Measurements from ENCODE around the gene MLPH.

MLPH gene

GRCh38 chr2:237546040-237546875 is 59.2 kb downstream of the MLPH start:
- no peak for DNase-seq (ENCODE audit: low read depth in 2 of 2)

DNA sequence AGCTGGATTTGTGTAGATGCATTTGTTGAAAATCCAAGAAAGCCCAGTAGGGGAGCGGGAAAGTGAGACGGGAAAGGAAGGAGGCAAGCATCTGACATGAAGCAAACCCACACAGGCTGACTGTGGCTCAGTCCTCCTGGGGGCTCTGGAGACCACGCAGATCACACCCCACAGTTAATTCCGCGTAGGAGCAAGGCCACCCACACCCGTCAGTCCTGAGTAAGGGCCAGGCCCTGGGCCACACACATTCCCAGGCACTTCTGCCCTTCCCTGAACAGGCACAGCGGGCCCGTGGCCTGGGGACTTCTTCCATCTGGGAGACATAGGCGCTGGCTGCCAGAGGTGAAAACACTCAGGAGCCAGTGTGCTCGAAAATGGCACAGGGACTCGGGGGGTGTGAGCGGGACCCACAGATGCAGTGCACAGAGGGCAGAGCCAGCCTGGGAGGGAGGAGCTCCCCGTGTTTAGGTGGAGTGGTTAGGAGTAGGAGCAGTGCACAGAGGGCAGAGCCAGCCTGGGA is 59.9 kb downstream of the MLPH start:
- no peak for DNase-seq (ENCODE audit: low read depth in 2 of 2)

GRCh38 chr2:237547841-237548416 is 60.9 kb downstream of the MLPH start:
- DNase-seq (ENCODE audit: low read depth in 2 of 2), result no peak

GRCh38 chr2:237549216-237549615 is 62.2 kb downstream of the MLPH start:
- DNase-seq (ENCODE audit: low read depth in 2 of 2), result no peak

GRCh38 chr2:237549643-237550415 is 62.8 kb downstream of the MLPH start:
- no peak for DNase-seq (ENCODE audit: low read depth in 2 of 2)

DNA sequence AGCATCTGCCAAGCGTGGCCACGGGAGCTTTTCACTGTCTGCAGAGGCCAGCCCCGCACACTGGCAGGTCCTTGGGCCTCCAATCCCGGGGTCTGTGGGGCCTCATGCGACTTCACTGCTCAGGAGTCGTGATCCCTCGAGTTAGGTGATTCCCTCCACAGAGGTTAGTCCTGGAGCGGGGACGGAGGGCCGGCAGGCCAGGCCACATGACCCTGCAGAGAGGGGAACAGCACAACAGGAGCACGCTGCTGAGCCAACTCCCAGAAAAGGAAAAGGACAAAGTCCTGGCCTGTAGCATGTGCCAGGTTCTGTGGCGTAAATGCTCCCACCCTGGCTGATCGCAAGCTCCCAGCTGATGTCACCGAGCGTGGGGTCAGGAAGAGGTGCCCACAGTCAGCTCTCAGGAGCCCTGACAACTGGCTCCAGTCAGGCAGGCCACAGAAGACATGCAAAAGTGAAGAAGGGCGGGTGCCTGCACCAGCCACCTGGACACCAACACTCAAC is 64.1 kb downstream of the MLPH start:
- no peak for DNase-seq (ENCODE audit: low read depth in 2 of 2)

DNA sequence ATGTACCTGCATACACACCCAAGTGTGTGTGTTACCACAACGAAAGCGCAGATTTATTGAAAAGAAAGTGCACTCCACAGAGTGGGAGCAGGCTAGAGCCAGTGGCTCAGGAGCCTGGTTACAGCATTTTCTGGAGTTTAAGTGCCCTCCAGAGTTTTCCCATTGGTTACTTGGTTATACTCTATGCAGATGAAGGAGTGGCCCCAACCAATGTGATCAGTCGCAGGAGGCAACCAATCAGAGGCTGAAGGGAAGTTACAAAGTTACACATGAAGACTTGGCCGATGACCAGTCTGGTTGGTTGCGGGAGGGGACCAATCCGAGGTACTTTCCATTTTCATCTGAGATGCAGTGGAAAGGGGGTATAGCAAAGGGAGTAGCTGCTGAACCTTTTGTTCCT is 65.9 kb downstream of the MLPH start:
- DNase-seq (ENCODE audit: low read depth in 2 of 2), result no peak

DNA sequence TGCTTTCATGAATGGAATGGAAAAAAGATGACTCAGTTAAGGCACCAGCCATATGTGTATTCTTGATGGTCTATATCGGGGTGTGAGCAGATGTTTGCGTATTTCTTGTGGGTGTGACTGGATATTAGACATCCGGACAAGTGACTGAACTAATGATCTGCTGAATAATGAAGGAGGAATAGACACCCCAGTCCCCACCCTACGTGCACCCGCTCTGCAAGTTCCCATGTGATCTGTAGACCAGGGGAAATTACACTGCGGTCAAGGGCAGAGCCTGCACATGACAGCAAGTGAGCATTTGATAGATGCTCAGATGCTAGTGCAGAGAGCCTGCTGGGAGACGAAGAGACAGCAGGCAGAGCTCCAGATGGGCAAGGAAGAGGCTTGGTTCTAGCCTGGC is 66.9 kb downstream of the MLPH start:
- DNase-seq (ENCODE audit: low read depth in 2 of 2), result no peak

DNA sequence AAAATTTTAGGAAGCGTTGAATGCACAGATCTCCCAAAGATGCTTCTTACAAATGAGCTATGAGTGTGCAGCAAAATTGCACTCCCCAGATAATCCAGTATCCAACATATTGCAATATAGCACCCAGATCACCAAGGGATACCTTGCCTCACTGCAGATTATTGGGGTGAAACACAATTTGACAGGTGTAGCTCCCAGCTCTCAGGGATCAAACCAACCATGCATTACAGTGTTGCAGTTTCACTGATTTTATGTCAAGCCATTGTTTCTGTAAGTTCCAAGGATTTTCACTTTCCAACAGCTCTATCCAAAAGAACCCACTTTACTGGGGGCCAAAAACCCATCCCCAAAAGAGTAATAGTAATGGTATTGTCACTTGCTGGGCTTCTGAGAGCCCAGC is 68.5 kb downstream of the MLPH start:
- no peak for DNase-seq (ENCODE audit: low read depth in 2 of 2)

GRCh38 chr2:237556773-237557632 is 70.0 kb downstream of the MLPH start:
- DNase-seq (ENCODE audit: low read depth in 2 of 2), result peak; percentile 23 to 31

DNA sequence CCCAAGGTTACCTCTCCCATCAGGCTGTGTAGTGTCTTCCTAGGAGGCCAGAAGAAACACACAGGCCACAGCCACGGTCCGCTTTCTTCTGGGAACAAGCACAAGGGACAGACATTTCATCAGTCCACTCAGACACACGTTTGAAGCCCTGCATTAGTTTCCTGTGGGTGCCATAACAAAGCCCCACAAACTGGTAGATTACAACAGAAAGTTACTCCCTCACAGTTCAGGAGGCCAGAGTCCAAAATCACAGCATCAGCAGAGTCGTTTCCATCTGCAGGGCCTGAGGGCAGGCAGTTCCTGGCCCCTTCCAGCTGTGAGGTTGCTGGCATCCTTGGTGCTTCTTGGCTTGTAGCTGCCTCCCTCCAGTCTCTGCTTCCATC is 70.6 kb downstream of the MLPH start:
- no peak for DNase-seq (ENCODE audit: low read depth in 2 of 2)

DNA sequence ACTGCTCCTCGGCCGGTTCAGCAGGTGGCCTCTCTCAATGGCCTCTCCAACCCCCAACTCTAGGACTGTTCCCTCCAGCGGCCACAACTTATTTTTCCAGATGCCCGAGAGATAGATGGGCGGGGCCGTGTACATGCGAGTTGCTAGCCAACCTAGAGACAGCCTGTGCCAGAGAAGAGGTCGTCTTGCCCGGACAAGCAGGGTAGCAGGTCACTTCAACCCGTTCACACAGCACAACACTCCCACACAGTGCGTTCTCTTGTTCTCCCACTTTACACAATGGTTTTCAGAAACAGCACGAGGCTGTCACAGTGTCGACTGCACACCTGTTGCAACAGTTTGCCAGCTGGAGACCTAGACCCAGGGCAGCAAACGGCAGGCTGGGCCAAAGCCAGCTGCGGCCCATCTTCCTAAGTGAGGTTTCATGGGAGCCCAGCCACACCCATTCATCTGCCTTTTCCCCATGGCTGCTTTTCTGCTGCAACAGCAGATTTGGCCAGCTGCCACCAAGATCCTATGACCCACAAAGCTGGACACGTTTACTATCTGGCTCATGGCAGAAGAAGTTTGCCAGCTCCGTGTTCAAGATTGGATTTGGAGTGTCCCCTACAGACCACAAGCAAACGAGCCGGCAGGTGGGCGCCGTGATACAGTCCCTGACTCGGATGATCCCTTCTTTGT is 72.0 kb downstream of the MLPH start:
- DNase-seq (ENCODE audit: low read depth in 2 of 2), result no peak

DNA sequence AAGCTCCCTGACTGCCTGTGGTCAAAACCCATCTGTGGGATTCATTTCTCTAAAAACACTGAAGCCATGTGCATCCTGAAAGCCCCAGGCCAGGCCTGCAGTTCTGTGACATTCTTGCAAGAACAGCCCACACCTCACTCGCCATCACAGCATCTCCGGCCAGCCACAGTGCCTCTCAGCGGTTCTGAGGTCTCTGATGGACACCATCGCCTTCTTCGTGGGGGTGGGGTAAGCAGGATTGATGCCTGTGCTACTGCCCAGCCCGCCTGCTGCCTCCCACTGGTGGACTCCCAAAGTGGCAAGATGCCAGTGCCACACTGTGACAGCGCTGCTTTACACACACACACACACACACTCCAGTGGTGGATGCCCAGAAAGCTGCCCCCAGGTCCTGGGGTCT is 74.2 kb downstream of the MLPH start:
- no peak for DNase-seq (ENCODE audit: low read depth in 2 of 2)

DNA sequence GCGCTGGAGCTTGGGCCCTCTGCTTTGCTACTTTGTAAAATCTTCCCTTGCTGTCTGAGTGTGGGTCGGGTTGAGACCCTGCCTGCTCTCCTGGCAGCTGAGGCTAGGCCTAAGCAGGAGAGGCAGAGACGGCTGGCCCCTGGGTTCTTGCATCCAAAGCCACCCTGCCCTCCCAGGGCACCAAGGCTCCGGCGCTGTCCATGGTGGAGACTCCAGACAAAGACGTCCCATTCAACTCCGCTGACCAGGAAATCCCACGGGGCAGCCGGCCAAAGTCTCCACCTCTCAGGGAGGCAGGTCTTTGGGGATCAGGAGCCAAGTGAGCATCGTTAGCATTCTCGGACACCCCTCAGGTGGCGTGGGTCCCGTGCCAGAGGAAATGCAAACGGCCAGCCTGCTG is 76.8 kb downstream of the MLPH start:
- no peak for DNase-seq (ENCODE audit: low read depth in 2 of 2)

- DNase-seq (ENCODE audit: low read depth in 2 of 2), result no peak
Measured at GRCh38 chr2:237564526-237565131, 77.6 kb downstream of the MLPH start.

- DNase-seq (ENCODE audit: low read depth in 2 of 2), result no peak
Measured at GRCh38 chr2:237565974-237566373, 78.9 kb downstream of the MLPH start.

GRCh38 chr2:237566401-237567235 is 79.6 kb downstream of the MLPH start, which contains the start of gene PRLH:
Gene PRLH, plus strand, starts transcription at chr2:237566574. Its CDS starts 0 bp downstream, at chr2:237566574.
- no peak for DNase-seq (ENCODE audit: low read depth in 2 of 2)

DNA sequence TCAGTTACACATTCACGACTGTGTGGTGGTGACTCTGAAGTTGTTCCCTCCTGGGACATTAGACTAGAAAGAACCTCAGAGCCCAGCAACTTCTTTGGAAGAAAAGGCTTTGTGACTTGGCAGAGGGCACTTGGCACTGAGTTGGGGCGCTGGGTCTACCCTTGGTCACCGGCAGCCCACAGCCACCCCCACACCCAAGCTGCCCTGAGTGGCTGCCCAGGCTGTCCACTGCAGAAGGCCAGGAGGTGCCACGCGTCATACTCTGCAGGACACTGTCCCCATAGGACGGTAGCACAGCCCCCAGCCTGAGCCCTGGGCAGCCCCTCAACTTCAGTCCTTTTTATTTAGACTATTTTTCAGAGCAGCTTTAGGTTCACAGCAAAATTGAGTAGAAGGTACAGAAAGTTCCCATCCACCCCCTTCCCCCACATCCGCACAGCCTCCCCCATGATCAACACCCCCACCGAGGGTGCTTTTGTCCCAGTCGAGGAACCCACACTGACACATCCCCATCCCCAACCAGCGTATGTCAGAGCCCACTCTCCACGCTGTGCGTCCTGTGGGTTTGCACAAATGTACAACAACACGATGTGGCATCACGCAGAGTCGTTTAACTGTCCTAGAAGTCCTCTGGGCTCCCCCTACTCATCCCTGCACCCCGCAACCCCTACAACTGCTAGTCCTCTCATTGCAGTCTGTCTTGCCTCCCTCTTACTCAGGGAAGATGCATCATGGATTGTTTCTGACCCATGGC is 80.4 kb downstream of the MLPH start:
- DNase-seq (ENCODE audit: low read depth in 2 of 2), result no peak
